GM12891 (cell line): ENCODE measurements around the gene TRIM29.

ENCODE experiments used
- DNase-seq: peaks from one replicate; pipeline ENCODE4 v3.0.0; 2011; ENCODE audit warnings: low spot score; ENCODE audit not compliant: insufficient read length
- FAIRE-seq: peaks from 2 replicates; lab custom pipeline; 2011; peaks lifted over from hg19 to GRCh38; lab: Jason Lieb, UNC
- PAX5 ChIP-seq: IDR thresholded peaks from 2 replicates; pipeline ENCODE4 v1.6.1; 2011; ENCODE audit warnings: low read length, moderate library complexity, mild to moderate bottlenecking; ENCODE audit not compliant: insufficient read depth, severe bottlenecking
- POLR2A ChIP-seq: IDR thresholded peaks from 2 replicates; pipeline ENCODE4 v1.6.1; 2011; ENCODE audit warnings: low read depth, low read length, control low read depth
- POLR2AphosphoS5 ChIP-seq: IDR thresholded peaks from 2 replicates; pipeline ENCODE4 v1.6.1; 2011; ENCODE audit warnings: low read depth, low read length, control low read depth
- POU2F2 ChIP-seq: IDR thresholded peaks from 2 replicates; pipeline ENCODE4 v1.6.1; 2011; ENCODE audit warnings: low read depth, mild to moderate bottlenecking, control low read depth, low read length, moderate library complexity
- SPI1 ChIP-seq: IDR thresholded peaks from 2 replicates; pipeline ENCODE4 v1.6.1; 2011; ENCODE audit warnings: low read depth, low read length, control low read depth
- TAF1 ChIP-seq: IDR thresholded peaks from 2 replicates; pipeline ENCODE4 v1.6.1; 2011; ENCODE audit warnings: low read depth, low read length, control low read depth

Gene TRIM29

GRCh38 chr11:120063686-120064340, 74.1 kb downstream of the TRIM29 start:
- TF ChIP-seq POLR2AphosphoS5 (no peak), POU2F2 (no peak), TAF1 (no peak), POLR2A (no peak), SPI1 (no peak), PAX5 (no peak)
- FAIRE-seq (no peak), DNase-seq (no peak)

- no peak for TF ChIP-seq SPI1
- no peak for TF ChIP-seq POLR2AphosphoS5
- TF ChIP-seq POLR2A: no peak
- no peak for TF ChIP-seq TAF1
- TF ChIP-seq PAX5: no peak
- no peak for TF ChIP-seq POU2F2
- FAIRE-seq: no peak
- DNase-seq: no peak
Measured at GRCh38 chr11:120062561-120062930, 75.4 kb downstream of the TRIM29 start.

- DNase-seq (no peak), FAIRE-seq (no peak)
- no peak for TF ChIP-seq PAX5
- no peak for TF ChIP-seq TAF1
- no peak for TF ChIP-seq POLR2AphosphoS5
- TF ChIP-seq POU2F2: no peak
- TF ChIP-seq SPI1: no peak
- no peak for TF ChIP-seq POLR2A
Measured at GRCh38 chr11:120061761-120062560, 76.0 kb downstream of the TRIM29 start.
